ENCODE results near the gene TSPAN5.

TSPAN5 gene

GRCh38 chr4:98609934-98610333 lies 48.5 kb downstream of the TSPAN5 start:
- DNase-seq (ENCODE audit: low read depth in 1 of 2, low spot score in 1 of 2): no peak
- Histone ChIP-seq H3K27ac (replicated peaks) (no peak overlapping the region), H3K4me3 (replicated peaks; ENCODE audit: insufficient read depth, low read length) (no peak overlapping the region), H3K27me3 (ENCODE audit: insufficient read depth, poor library complexity, severe bottlenecking) (no peaks in the 10 kb centered on the region)
- TF ChIP-seq SPI1 (IDR thresholded peaks at IDR 0.05; ENCODE audit: borderline replicate concordance, low read depth) (no peak), GABPA (IDR thresholded peaks at IDR 0.05; ENCODE audit: low read depth) (no peak), REST (IDR thresholded peaks at IDR 0.05; ENCODE audit: insufficient replicate concordance, low read depth) (no peak), POLR2AphosphoS5 (IDR thresholded peaks at IDR 0.05; ENCODE audit: low read depth) (no peak), CTCF (IDR thresholded peaks at IDR 0.05; ENCODE audit: insufficient read depth, low read length) (no peak)

- no peak overlapping the region for H3K4me3 ChIP-seq (replicated peaks; ENCODE audit: insufficient read depth, low read length)
- DNase-seq (ENCODE audit: low read depth in 1 of 2, low spot score in 1 of 2): no peak
- no peak overlapping the region for H3K27ac ChIP-seq (replicated peaks)
- TF ChIP-seq POLR2AphosphoS5 (IDR thresholded peaks at IDR 0.05; ENCODE audit: low read depth) (no peak), CTCF (IDR thresholded peaks at IDR 0.05; ENCODE audit: insufficient read depth, low read length) (no peak), SPI1 (IDR thresholded peaks at IDR 0.05; ENCODE audit: borderline replicate concordance, low read depth) (no peak), REST (IDR thresholded peaks at IDR 0.05; ENCODE audit: insufficient replicate concordance, low read depth) (no peak), GABPA (IDR thresholded peaks at IDR 0.05; ENCODE audit: low read depth) (no peak)
- no peaks in the 10 kb centered on the region for H3K27me3 ChIP-seq (ENCODE audit: insufficient read depth, poor library complexity, severe bottlenecking)
Observed at GRCh38 chr4:98608356-98608755, 50.1 kb downstream of the TSPAN5 start.

GRCh38 chr4:98606894-98607293 lies 51.5 kb downstream of the TSPAN5 start:
- H3K27ac ChIP-seq (replicated peaks): no peak overlapping the region
- TF ChIP-seq SPI1 (IDR thresholded peaks at IDR 0.05; ENCODE audit: borderline replicate concordance, low read depth): no peak
- no peak for TF ChIP-seq GABPA (IDR thresholded peaks at IDR 0.05; ENCODE audit: low read depth)
- TF ChIP-seq REST (IDR thresholded peaks at IDR 0.05; ENCODE audit: insufficient replicate concordance, low read depth): no peak
- H3K27me3 ChIP-seq (ENCODE audit: insufficient read depth, poor library complexity, severe bottlenecking): no peaks in the 10 kb centered on the region
- DNase-seq (ENCODE audit: low read depth in 1 of 2, low spot score in 1 of 2): no peak
- no peak overlapping the region for H3K4me3 ChIP-seq (replicated peaks; ENCODE audit: insufficient read depth, low read length)

- no peak for DNase-seq (ENCODE audit: low read depth in 1 of 2, low spot score in 1 of 2)
- Histone ChIP-seq H3K4me3 (replicated peaks; ENCODE audit: insufficient read depth, low read length) (no peak overlapping the region), H3K27me3 (ENCODE audit: insufficient read depth, poor library complexity, severe bottlenecking) (no peaks in the 10 kb centered on the region), H3K27ac (replicated peaks) (no peak overlapping the region)
- TF ChIP-seq REST (IDR thresholded peaks at IDR 0.05; ENCODE audit: insufficient replicate concordance, low read depth): no peak
- TF ChIP-seq GABPA (IDR thresholded peaks at IDR 0.05; ENCODE audit: low read depth): no peak
- TF ChIP-seq CTCF (IDR thresholded peaks at IDR 0.05; ENCODE audit: insufficient read depth, low read length): no peak
- TF ChIP-seq POLR2AphosphoS5 (IDR thresholded peaks at IDR 0.05; ENCODE audit: low read depth): no peak
- TF ChIP-seq SPI1 (IDR thresholded peaks at IDR 0.05; ENCODE audit: borderline replicate concordance, low read depth): no peak
Observed at GRCh38 chr4:98605216-98605615, 53.2 kb downstream of the TSPAN5 start.

All from HL-60 (cell line).